PC-3 (cell line): ENCODE measurements around the gene SLC25A45.

Source experiments
- EZH2 ChIP-seq: fragments of 300-600 bp; sonication (generic); IDR thresholded peaks from one replicate; pipeline ENCODE4 v1.6.1; 2017; ENCODE audit warnings: antibody characterized with exemption, mild to moderate bottlenecking, low read length; ENCODE audit not compliant: unreplicated experiment
- EZH2phosphoT487 ChIP-seq: fragments of 300-600 bp; sonication (generic); IDR thresholded peaks from 2 replicates; pipeline ENCODE4 v1.6.1; 2018; ENCODE audit warnings: mild to moderate bottlenecking, antibody characterized with exemption, low read length, borderline replicate concordance
- TF ChIP-seq, protein P1 (sequence below): fragments of 300-600 bp; sonication (generic); conservative IDR thresholded peaks from 2 replicates; pipeline ENCODE4 v1.5.1; 2017; ENCODE audit warnings: antibody characterized with exemption, low read depth, mild to moderate bottlenecking, low read length

DNA sequence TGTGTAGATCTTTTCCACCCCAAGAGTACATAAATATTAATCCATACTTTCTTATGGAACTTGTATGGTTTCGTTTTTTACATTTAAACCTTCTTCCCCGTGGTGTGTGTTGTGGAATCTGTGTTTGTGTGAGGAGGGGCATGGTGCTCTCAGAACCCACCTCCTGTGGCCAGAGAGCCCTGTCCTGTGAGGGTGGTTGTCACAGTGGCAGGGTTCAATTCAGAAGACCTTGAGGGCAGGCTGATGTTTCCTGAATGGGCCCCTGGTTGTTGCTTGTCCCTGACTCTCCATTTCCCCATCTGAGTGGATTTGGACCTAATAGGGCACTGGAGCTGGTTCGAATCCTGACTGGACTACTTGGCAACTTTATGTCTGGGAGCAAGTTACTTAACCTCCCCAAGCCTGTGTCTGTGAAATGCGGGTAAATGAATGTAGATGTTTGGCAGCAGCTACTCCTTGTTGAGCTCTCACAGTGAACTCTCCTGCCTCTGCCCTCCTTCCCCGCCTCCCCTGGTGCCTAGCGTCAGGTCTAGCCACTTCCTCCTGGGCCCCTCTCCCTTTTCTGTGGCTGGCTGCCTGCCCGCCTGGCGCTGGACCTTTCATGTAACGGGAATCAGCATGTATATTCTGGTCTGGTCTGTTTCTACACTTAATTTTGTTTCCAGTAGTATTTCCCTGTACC lies 47.4 kb upstream of the SLC25A45 start:
- TF ChIP-seq, protein P1, sequence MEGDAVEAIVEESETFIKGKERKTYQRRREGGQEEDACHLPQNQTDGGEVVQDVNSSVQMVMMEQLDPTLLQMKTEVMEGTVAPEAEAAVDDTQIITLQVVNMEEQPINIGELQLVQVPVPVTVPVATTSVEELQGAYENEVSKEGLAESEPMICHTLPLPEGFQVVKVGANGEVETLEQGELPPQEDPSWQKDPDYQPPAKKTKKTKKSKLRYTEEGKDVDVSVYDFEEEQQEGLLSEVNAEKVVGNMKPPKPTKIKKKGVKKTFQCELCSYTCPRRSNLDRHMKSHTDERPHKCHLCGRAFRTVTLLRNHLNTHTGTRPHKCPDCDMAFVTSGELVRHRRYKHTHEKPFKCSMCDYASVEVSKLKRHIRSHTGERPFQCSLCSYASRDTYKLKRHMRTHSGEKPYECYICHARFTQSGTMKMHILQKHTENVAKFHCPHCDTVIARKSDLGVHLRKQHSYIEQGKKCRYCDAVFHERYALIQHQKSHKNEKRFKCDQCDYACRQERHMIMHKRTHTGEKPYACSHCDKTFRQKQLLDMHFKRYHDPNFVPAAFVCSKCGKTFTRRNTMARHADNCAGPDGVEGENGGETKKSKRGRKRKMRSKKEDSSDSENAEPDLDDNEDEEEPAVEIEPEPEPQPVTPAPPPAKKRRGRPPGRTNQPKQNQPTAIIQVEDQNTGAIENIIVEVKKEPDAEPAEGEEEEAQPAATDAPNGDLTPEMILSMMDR, result no peak
- TF ChIP-seq EZH2 (no peak), EZH2phosphoT487 (no peak)
